PC-9 (cell line): Measurements from ENCODE around the gene RNF17. TPM values are rescaled to one million over a fixed set of nuclear protein-coding genes. Genes with fewer than 3 reads are reported as not detected.
A peak's percentile ranks its signal among the peaks of the same experiment; 100 is the strongest.

Experiments
- BruUV-seq: library from RNA; stranded (reverse); fragments of 400-500 nt; replicated peaks from 2 replicates; lab custom pipeline; 2021; lab: Mats Ljungman, UMichigan
- CTCF ChIA-PET: fragments of 300-600 bp; sonication (Branson Sonifier 250); formaldehyde crosslinking; loops from one replicate; lab custom pipeline; 2022; ENCODE audit warnings: antibody characterized with exemption; lab: Charles Lee
- POLR2A ChIA-PET: fragments of 300-600 bp; sonication (Branson Sonifier 250); formaldehyde crosslinking; loops from one replicate; lab custom pipeline; 2022; ENCODE audit warnings: antibody characterized with exemption; ENCODE audit not compliant: unreplicated experiment; lab: Charles Lee
- DNase-seq, 2 experiments: peaks; one replicate each; pipeline versions ENCODE4 v3.0.0 to v3.0.0-alpha.2; 2015 to 2022; ENCODE audit warnings: mixed read lengths in 1 of 2
- H2AFZ ChIP-seq: fragments of 200-600 bp; sonication (generic); 2 replicates; pipeline ENCODE4 v1.8.1; 2017; ENCODE audit warnings: antibody characterized with exemption
- H3F3A ChIP-seq: fragments of 200-600 bp; sonication (generic); 2 replicates; pipeline ENCODE4 v1.8.1; 2017; ENCODE audit warnings: antibody characterized with exemption, mild to moderate bottlenecking, low read depth; ENCODE audit not compliant: insufficient read depth
- H3K27ac ChIP-seq: fragments of 200-600 bp; sonication (generic); 2 replicates; pipeline ENCODE4 v1.6.1; 2016; ENCODE audit warnings: mixed run types
- H3K27me3 ChIP-seq: fragments of 200-600 bp; sonication (generic); 2 replicates; pipeline ENCODE4 v1.6.1; 2016; ENCODE audit warnings: low read depth, mixed run types; ENCODE audit not compliant: insufficient read depth
- H3K36me3 ChIP-seq: fragments of 200-600 bp; sonication (generic); 2 replicates; pipeline ENCODE4 v1.6.1; 2016; ENCODE audit warnings: low read depth, mixed run types
- H3K4me1 ChIP-seq: fragments of 200-600 bp; sonication (generic); replicated peaks from 2 replicates; pipeline ENCODE4 v1.6.1; 2016; ENCODE audit warnings: mixed run types; ENCODE audit not compliant: insufficient read depth
- H3K4me2 ChIP-seq: fragments of 200-600 bp; sonication (generic); 2 replicates; pipeline ENCODE4 v1.6.1; 2017; ENCODE audit warnings: mixed run types
- H3K4me3 ChIP-seq: fragments of 200-600 bp; sonication (generic); 2 replicates; pipeline ENCODE4 v1.6.1; 2016; ENCODE audit warnings: mixed run types
- H3K79me2 ChIP-seq: fragments of 200-600 bp; sonication (generic); 2 replicates; pipeline ENCODE4 v1.6.1; 2017; ENCODE audit warnings: low read depth, mixed run types
- H3K9me2 ChIP-seq: fragments of 200-600 bp; sonication (generic); 2 replicates; pipeline ENCODE4 v1.8.1; 2017; ENCODE audit warnings: mild to moderate bottlenecking; ENCODE audit not compliant: insufficient read depth
- H3K9me3 ChIP-seq: fragments of 200-600 bp; sonication (generic); 2 replicates; pipeline ENCODE4 v1.8.1; 2016; ENCODE audit warnings: low read depth; ENCODE audit not compliant: insufficient read depth
- H4K20me1 ChIP-seq: fragments of 200-600 bp; sonication (generic); 2 replicates; pipeline ENCODE4 v1.8.1; 2017; ENCODE audit not compliant: insufficient read depth
- EZH2 ChIP-seq: fragments of 200-600 bp; sonication (generic); IDR thresholded peaks from 2 replicates; pipeline ENCODE4 v1.8.0; 2017; ENCODE audit warnings: antibody characterized with exemption, low read depth
- intact Hi-C: fragments of 100-400 bp; cut with micrococcal nuclease; formaldehyde crosslinking; loops from one replicate; pipeline ENCODE4 v1.10.0; 2022; ENCODE audit not compliant: unreplicated experiment
- total RNA-seq: library from RNA; stranded (reverse); gene quantifications from 2 replicates; pipeline ENCODE4 v1.2.3, GENCODE V29; 2021
- TF ChIP-seq, protein P1 (sequence below): fragments of 200-600 bp; sonication (generic); conservative IDR thresholded peaks from 2 replicates; pipeline ENCODE4 v1.6.1; 2017; ENCODE audit warnings: mixed run types, antibody characterized with exemption, mild to moderate bottlenecking, moderate library complexity

RNF17 gene
- total RNA-seq, 1 experiment from 2014 or later: not detected

DNA sequence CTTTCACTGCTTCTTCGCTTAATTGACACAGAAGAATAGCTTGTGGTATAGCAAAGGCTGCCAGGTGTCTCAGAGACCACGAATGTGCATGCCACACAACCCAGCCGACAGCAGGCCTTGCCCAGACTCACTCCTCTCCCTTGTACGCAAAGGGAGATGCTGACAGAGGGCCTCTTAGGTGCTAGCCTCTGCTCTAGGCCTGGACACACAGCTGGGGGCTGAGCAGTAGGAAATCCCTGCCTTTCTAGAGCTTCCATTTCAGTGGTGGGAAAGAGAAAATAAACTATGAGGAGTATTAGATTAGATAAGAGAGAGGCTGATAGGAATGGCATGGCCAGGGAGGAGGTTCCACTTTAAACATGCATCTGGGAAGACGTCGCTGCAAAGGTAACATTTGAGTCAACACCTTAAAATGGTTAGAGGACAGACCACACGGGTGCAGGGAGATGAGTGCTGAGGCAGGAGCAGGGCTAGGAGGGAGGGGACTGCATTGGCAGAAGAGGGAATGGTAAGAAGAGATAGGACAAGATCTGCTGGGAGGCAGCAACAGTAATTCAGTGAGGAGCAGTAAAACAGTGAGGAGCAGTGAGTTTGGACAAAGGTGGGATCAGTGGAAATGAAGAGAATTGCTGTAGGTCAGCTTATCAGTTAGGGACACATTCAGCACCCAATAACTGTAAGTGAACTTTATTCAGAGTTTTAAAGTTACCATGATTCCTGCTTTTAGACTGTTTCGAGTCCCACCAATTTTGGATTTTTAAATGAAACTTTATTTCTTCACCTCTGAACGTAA is 100.0 kb downstream of the RNF17 start:
- H2AFZ ChIP-seq: no peak overlapping the region
- intact Hi-C loops: no loop called here

DNA sequence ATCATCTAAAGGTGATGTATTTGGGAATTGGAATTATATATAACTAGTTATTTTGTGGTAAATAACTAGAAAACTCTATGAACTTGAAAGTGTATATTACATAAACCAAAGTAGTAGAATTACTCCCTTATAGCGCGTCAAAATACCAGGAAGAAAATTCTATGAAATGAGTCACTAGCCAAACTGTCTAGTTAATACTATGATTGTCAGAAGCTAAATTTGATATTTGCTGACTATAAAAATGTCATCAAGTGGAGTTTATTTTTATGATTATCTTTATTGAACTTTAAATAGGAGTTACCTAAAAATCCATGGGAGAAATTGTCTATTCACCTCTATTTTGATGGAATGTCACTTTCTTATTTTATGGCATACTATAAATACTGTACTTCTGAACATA is 100.6 kb downstream of the RNF17 start:
- no peaks in the 10 kb centered on the region for H3K79me2 ChIP-seq
- no peak overlapping the region for H3K4me2 ChIP-seq
- H3K27me3 ChIP-seq: no peaks in the 10 kb centered on the region
- no peaks in the 10 kb centered on the region for H3K9me3 ChIP-seq
- no peaks in the 10 kb centered on the region for H3F3A ChIP-seq
- ChIA-PET POLR2A (no interaction called here), CTCF (no interaction called here)
- no peak for DNase-seq
- H3K4me1 ChIP-seq: no peaks in the 10 kb centered on the region
- H3K36me3 ChIP-seq: no peaks in the 10 kb centered on the region
- TF ChIP-seq, protein P1, sequence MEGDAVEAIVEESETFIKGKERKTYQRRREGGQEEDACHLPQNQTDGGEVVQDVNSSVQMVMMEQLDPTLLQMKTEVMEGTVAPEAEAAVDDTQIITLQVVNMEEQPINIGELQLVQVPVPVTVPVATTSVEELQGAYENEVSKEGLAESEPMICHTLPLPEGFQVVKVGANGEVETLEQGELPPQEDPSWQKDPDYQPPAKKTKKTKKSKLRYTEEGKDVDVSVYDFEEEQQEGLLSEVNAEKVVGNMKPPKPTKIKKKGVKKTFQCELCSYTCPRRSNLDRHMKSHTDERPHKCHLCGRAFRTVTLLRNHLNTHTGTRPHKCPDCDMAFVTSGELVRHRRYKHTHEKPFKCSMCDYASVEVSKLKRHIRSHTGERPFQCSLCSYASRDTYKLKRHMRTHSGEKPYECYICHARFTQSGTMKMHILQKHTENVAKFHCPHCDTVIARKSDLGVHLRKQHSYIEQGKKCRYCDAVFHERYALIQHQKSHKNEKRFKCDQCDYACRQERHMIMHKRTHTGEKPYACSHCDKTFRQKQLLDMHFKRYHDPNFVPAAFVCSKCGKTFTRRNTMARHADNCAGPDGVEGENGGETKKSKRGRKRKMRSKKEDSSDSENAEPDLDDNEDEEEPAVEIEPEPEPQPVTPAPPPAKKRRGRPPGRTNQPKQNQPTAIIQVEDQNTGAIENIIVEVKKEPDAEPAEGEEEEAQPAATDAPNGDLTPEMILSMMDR: no peak
- TF ChIP-seq EZH2: no peak
- intact Hi-C loops: no loop called here
- no peaks in the 10 kb centered on the region for H3K9me2 ChIP-seq
- no peaks in the 10 kb centered on the region for H4K20me1 ChIP-seq
- no peak overlapping the region for H3K27ac ChIP-seq
- no peak overlapping the region for H3K4me3 ChIP-seq
- no TSS peak for BruUV-seq
- no peak overlapping the region for H2AFZ ChIP-seq

More for the DNA sequence above, 100.0 kb downstream of the RNF17 start:
- no peak for TF ChIP-seq EZH2
- TF ChIP-seq, protein P1: no peak
- ChIA-PET POLR2A (no interaction called here), CTCF (no interaction called here)
- no peak for DNase-seq
- H3K9me3 ChIP-seq: no peaks in the 10 kb centered on the region
- H3K27me3 ChIP-seq: no peaks in the 10 kb centered on the region
- no peaks in the 10 kb centered on the region for H3K4me1 ChIP-seq
- H3K36me3 ChIP-seq: no peaks in the 10 kb centered on the region
- no peaks in the 10 kb centered on the region for H4K20me1 ChIP-seq
- no peak overlapping the region for H3K4me3 ChIP-seq
- no peak overlapping the region for H3K27ac ChIP-seq
- H3K4me2 ChIP-seq: no peak overlapping the region
- no peaks in the 10 kb centered on the region for H3F3A ChIP-seq
- BruUV-seq: no TSS peak
- no peaks in the 10 kb centered on the region for H3K79me2 ChIP-seq
- no peaks in the 10 kb centered on the region for H3K9me2 ChIP-seq

DNA sequence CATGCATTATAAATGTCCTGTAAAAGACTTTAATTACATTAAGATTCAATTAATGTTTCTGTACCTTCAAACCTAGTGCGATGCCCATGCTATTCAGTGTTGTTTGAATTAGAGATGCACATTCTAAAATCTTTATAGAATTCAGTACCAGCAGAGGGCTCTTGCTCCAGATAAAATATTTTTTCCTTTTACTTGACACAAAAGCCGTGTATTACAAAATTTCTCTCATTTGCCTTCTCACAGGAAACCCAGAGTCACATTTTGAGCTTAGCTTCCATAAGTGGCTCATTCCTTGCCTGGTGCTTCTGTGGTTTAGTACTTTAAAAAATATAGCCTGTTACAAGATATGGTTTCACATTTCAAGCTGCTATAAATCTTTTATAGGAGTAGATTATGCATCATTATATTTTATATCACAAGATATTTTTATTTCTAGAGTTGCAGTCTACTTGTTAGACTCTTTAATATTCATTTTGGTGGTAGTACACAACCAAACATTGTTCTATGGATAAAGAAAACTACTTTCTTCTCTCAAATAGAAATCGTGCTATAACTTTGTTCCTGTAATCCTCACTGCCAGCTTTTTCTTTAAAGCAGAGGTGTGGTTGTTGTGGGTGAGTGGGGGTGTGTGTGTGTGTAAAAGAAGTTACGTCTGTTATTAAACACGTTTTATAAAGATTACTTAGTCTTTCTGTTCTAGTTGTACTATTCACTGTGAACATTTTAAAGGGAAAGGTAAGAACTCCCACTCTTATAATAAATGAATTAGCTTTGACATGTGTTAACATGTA is 101.4 kb downstream of the RNF17 start:
- H3K4me1 ChIP-seq: no peaks in the 10 kb centered on the region
- no peak overlapping the region for H3K4me2 ChIP-seq
- no peaks in the 10 kb centered on the region for H3K9me3 ChIP-seq
- H2AFZ ChIP-seq: no peak overlapping the region; the same call in 1 of the 2 replicates
- no TSS peak for BruUV-seq
- intact Hi-C loops: no loop called here
- no peak for DNase-seq
- H3K36me3 ChIP-seq: no peaks in the 10 kb centered on the region
- CTCF ChIA-PET: no interaction called here
- H3F3A ChIP-seq: no peaks in the 10 kb centered on the region
- POLR2A ChIA-PET: interaction anchor here (0.7 kb wide), 1 partner anchor 62 kb away, joined by 15 read pairs; no protein-coding TSS in a partner anchor
- no peaks in the 10 kb centered on the region for H3K79me2 ChIP-seq
- no peak overlapping the region for H3K4me3 ChIP-seq
- H3K27ac ChIP-seq: no peak overlapping the region
- TF ChIP-seq, protein P1: peak; percentile 36
- TF ChIP-seq EZH2: no peak
- H3K9me2 ChIP-seq: no peaks in the 10 kb centered on the region
- H3K27me3 ChIP-seq: no peaks in the 10 kb centered on the region
- H4K20me1 ChIP-seq: no peaks in the 10 kb centered on the region
